BLaER1 treated with 17β-estradiol and CSF1 and Interleukin-3, amounts not matched to agents 10 nM and 100 nM (cell line): Measurements from ENCODE around the gene POLD3.

ENCODE experiments used
- H3K27ac ChIP-seq, 11 experiments: shearing (Covaris generic); formaldehyde crosslinking; 2 replicates each; pipeline ENCODE4 v1.8.1; 2022
- H3K27me3 ChIP-seq, 11 experiments: shearing (Covaris generic); formaldehyde crosslinking; 2 replicates each; pipeline ENCODE4 v1.8.1; 2022
- H3K36me3 ChIP-seq, 11 experiments: shearing (Covaris generic); formaldehyde crosslinking; 2 replicates each; pipeline ENCODE4 v1.8.1; 2022
- H3K4me1 ChIP-seq, 10 experiments: shearing (Covaris generic); formaldehyde crosslinking; 2 replicates each; pipeline ENCODE4 v1.8.1; 2022
- H3K4me2 ChIP-seq, 11 experiments: shearing (Covaris generic); formaldehyde crosslinking; 2 replicates each; pipeline ENCODE4 v1.8.1; 2022
- H3K4me3 ChIP-seq, 10 experiments: shearing (Covaris generic); formaldehyde crosslinking; 2 replicates each; pipeline ENCODE4 v1.8.1; 2022
- H3K9ac ChIP-seq, 11 experiments: shearing (Covaris generic); formaldehyde crosslinking; 2 replicates each; pipeline ENCODE4 v1.8.1; 2022
- H3K9me3 ChIP-seq, 11 experiments: shearing (Covaris generic); formaldehyde crosslinking; replicated peaks in 1 of 11; 2 replicates each; pipeline ENCODE4 v1.8.1; 2022
- H4K20me1 ChIP-seq, 11 experiments: shearing (Covaris generic); formaldehyde crosslinking; 2 replicates each; pipeline ENCODE4 v1.8.1; 2022
- Cebpa-rat ChIP-seq, 11 experiments: shearing (Covaris generic); IDR thresholded peaks; 2 replicates each; pipeline ENCODE4 v1.8.1; 2022

The POLD3 gene

GRCh38 chr11:74685338-74685737 is 93.0 kb downstream of the POLD3 start:
- peak overlapping the region in 4 of 11 experiments; percentile 47 to 83 (median 74); a peak in 7 of 22 replicates for H3K4me2 ChIP-seq
- H3K36me3 ChIP-seq: no peaks in the 10 kb centered on the region
- no peaks in the 10 kb centered on the region for H4K20me1 ChIP-seq
- H3K9me3 ChIP-seq: peaks cover 0 to 8% (median 0%) of the 10 kb centered on the region in 11 experiments; a peak in 2 of 22 replicates
- no peak for TF ChIP-seq Cebpa-rat (IDR thresholded peaks at IDR 0.05)
- H3K4me3 ChIP-seq: no peak overlapping the region
- no peak overlapping the region for H3K9ac ChIP-seq
- peaks cover 21 to 39% (median 32%) of the 10 kb centered on the region in 11 experiments for H3K27me3 ChIP-seq
- peak overlapping the region in 2 of 11 experiments; percentile 36 to 41; a peak in 2 of 22 replicates for H3K27ac ChIP-seq
- peaks cover 0 to 61% (median 17%) of the 10 kb centered on the region in 10 experiments; a peak in 13 of 20 replicates for H3K4me1 ChIP-seq

DNA sequence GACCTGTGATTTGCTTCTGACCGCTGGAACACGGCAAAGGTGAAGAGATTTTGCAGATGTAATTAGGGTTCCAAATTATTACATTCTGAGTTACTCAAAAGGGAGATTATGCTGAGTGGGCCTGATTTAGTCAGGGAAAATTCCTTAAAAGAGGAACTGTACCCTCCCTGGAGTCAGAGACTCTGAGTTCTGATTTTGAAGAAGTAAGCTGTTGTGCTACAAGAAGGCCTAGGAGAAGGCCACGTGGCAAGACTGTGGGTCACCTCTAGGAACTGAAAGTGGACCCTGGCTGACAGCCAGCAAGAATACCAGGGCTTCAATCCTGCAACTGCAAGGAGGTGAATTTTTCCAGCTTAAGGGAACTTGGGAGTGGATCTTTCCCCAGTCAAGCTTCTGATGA is 93.5 kb downstream of the POLD3 start:
- TF ChIP-seq Cebpa-rat (IDR thresholded peaks at IDR 0.05): no peak
- H3K36me3 ChIP-seq: no peaks in the 10 kb centered on the region
- H3K9me3 ChIP-seq: peaks cover 0 to 8% (median 0%) of the 10 kb centered on the region in 11 experiments; a peak in 2 of 22 replicates
- H3K27me3 ChIP-seq: peaks cover 21 to 39% (median 32%) of the 10 kb centered on the region in 11 experiments
- H4K20me1 ChIP-seq: no peaks in the 10 kb centered on the region
- H3K4me1 ChIP-seq: peaks cover 0 to 67% (median 19%) of the 10 kb centered on the region in 10 experiments; a peak in 13 of 20 replicates
- H3K4me3 ChIP-seq: no peak overlapping the region
- peak overlapping the region in 4 of 11 experiments; percentile 47 to 83 (median 74); a peak in 7 of 22 replicates for H3K4me2 ChIP-seq
- peak overlapping the region in 2 of 11 experiments; percentile 36 to 41; a peak in 3 of 22 replicates for H3K27ac ChIP-seq
- no peak overlapping the region for H3K9ac ChIP-seq

DNA sequence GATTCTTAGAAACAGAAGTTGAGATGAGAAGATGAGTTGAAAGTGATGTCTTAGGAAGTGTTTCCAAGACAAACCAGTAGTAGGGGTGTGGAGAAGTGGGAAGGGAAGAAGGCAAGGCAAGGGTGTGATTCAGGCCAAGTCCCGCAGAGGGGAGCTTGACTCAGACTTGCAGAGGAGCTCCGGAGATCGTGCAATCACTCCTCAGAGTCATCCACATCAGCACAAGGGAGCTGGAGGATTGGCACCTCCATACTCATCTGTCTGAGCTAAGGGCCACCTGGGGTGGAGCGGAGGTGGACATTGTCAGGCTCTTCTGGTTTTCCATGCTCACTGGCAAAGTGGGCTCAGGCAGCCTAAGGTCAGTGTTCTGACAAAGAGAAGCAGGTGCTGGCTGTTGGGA is 94.4 kb downstream of the POLD3 start:
- Histone ChIP-seq H3K9ac (no peak overlapping the region; a peak in 1 of 22 replicates), H3K4me1 (peaks cover 0 to 75% (median 23%) of the 10 kb centered on the region in 10 experiments; a peak in 13 of 20 replicates), H3K27me3 (peaks cover 21 to 34% (median 30%) of the 10 kb centered on the region in 11 experiments), H3K36me3 (no peaks in the 10 kb centered on the region), H3K9me3 (peaks cover 0 to 8% (median 0%) of the 10 kb centered on the region in 11 experiments; a peak in 2 of 22 replicates), H4K20me1 (no peaks in the 10 kb centered on the region), H3K4me3 (no peak overlapping the region), H3K27ac (peak overlapping the region in 3 of 11 experiments; percentile 38 to 74 (median 71); a peak in 5 of 22 replicates), H3K4me2 (peak overlapping the region in 5 of 11 experiments; percentile 53 to 83 (median 73); a peak in 10 of 22 replicates)
- no peak for TF ChIP-seq Cebpa-rat (IDR thresholded peaks at IDR 0.05)

DNA sequence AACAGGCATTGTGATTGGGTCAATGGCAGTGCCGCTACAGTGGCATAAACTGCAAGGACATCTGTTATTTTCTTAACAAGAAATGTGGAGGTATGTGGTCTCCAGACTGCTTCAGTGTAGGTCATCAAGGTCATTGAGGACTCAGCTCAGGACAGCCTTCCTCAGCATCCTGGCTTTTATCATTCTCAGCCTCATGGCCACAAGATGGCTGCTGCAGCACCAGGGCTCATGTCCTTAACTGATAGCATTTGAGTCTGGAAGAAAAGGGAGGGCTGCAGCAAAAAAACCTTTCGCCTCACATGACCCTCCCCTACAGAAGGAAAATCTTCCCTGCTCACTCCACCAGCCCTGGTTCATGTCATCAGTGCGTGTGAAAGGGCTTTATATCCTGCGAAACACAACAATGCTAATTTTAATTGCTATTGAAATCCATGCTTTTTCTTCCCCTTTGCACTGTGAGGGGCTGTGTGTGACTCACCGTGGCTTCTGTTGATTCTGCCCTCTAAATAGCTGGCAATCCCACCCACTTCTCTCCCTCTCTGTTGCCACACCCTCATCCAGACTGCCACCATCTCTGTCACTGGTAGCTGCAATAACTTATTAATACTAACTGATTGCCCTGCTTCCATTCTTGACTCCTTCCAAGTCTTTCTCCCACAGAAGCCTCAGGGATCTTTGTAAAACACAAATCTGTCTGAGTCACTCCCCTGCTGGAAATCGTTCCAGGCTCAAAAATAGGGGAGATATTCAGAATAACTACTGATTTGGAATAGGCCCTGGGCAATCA is 95.0 kb downstream of the POLD3 start:
- no peak for TF ChIP-seq Cebpa-rat (IDR thresholded peaks at IDR 0.05)
- peaks cover 0 to 82% (median 25%) of the 10 kb centered on the region in 10 experiments; a peak in 13 of 20 replicates for H3K4me1 ChIP-seq
- no peak overlapping the region for H3K4me3 ChIP-seq
- H3K36me3 ChIP-seq: no peaks in the 10 kb centered on the region
- peak overlapping the region in 3 of 11 experiments; percentile 23 to 51 (median 44); a peak in 3 of 22 replicates for H3K9ac ChIP-seq
- H3K4me2 ChIP-seq: peak overlapping the region in 6 of 11 experiments; percentile 23 to 83 (median 71); a peak in 11 of 22 replicates
- H3K27ac ChIP-seq: peak overlapping the region in 4 of 11 experiments; percentile 7 to 74 (median 69); a peak in 7 of 22 replicates
- peaks cover 0 to 8% (median 0%) of the 10 kb centered on the region in 11 experiments; a peak in 2 of 22 replicates for H3K9me3 ChIP-seq
- H4K20me1 ChIP-seq: no peaks in the 10 kb centered on the region
- H3K27me3 ChIP-seq: peaks cover 18 to 28% (median 24%) of the 10 kb centered on the region in 11 experiments

GRCh38 chr11:74689666-74690065 is 97.3 kb downstream of the POLD3 start:
- H3K4me1 ChIP-seq: peaks cover 0 to 86% (median 25%) of the 10 kb centered on the region in 10 experiments; a peak in 13 of 20 replicates
- H3K4me3 ChIP-seq: no peak overlapping the region
- H3K9ac ChIP-seq: no peak overlapping the region
- no peaks in the 10 kb centered on the region for H4K20me1 ChIP-seq
- peaks cover 0 to 8% (median 0%) of the 10 kb centered on the region in 11 experiments; a peak in 2 of 22 replicates for H3K9me3 ChIP-seq
- no peak overlapping the region; a peak in 1 of 22 replicates for H3K27ac ChIP-seq
- no peak for TF ChIP-seq Cebpa-rat (IDR thresholded peaks at IDR 0.05)
- no peaks in the 10 kb centered on the region for H3K36me3 ChIP-seq
- H3K27me3 ChIP-seq: peaks cover 0 to 5% (median 2%) of the 10 kb centered on the region in 11 experiments; a peak in 12 of 22 replicates
- peak overlapping the region in 3 of 11 experiments; percentile 9 to 83 (median 73); a peak in 3 of 22 replicates for H3K4me2 ChIP-seq

DNA sequence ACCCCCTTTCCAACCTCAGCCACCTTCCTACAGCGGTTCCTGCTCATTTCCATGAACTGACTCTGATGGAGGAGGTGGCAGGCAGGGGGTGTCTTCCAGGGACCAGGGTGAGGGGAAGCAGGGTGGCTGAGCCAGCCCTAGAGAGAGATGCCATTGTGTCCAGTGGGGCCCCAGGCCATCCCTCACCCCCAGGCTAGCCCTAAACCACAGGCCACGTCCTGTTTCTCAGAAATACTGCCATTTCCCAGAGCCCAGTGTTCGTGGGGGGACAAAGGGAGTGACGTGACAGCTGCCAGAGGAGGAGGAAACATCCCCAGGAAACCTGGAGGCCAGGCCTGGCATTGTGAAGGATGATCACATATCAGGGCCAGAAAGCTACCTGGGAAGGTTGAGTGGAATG is 99.4 kb downstream of the POLD3 start:
- peak overlapping the region in 6 of 11 experiments; percentile 30 to 76 (median 64); a peak in 11 of 22 replicates for H3K4me2 ChIP-seq
- no peaks in the 10 kb centered on the region for H3K36me3 ChIP-seq
- H3K9me3 ChIP-seq: peaks cover 0 to 6% (median 0%) of the 10 kb centered on the region in 11 experiments; a peak in 2 of 22 replicates
- peak overlapping the region in 3 of 11 experiments; percentile 19 to 50 (median 50); a peak in 5 of 22 replicates for H3K27ac ChIP-seq
- peaks cover 0 to 65% (median 21%) of the 10 kb centered on the region in 10 experiments; a peak in 13 of 20 replicates for H3K4me1 ChIP-seq
- no peak overlapping the region for H3K4me3 ChIP-seq
- no peak overlapping the region for H3K9ac ChIP-seq
- no peaks in the 10 kb centered on the region for H3K27me3 ChIP-seq
- TF ChIP-seq Cebpa-rat (IDR thresholded peaks at IDR 0.05): no peak
- H4K20me1 ChIP-seq: no peaks in the 10 kb centered on the region
